GM18907 (cell line): ENCODE results near the gene ZNF236.

Experiments used
- ATAC-seq: cut with Tn5 transposase; IDR thresholded peaks from one replicate; pipeline ENCODE4 v1.9.1; 2021; ENCODE audit warnings: mild to moderate bottlenecking, moderate library complexity; ENCODE audit not compliant: unreplicated experiment

ZNF236 gene

GRCh38 chr18:76970770-76971559 lies 148.6 kb downstream of the ZNF236 start:
- ATAC-seq = no peak

- no peak for ATAC-seq
Observed at GRCh38 chr18:76972241-76972640, 149.9 kb downstream of the ZNF236 start.

- ATAC-seq = no peak
Observed at GRCh38 chr18:76972846-76973519, 150.6 kb downstream of the ZNF236 start.

- no peak for ATAC-seq
Observed at GRCh38 chr18:76973520-76974266, 151.3 kb downstream of the ZNF236 start.

- no peak for ATAC-seq
Observed at GRCh38 chr18:76974386-76974785, 152.0 kb downstream of the ZNF236 start.

GRCh38 chr18:76975577-76976110 lies 153.3 kb downstream of the ZNF236 start:
- no peak for ATAC-seq

- ATAC-seq = no peak
Observed at GRCh38 chr18:76977108-76977621, 154.8 kb downstream of the ZNF236 start.

GRCh38 chr18:76977684-76978232 lies 155.4 kb downstream of the ZNF236 start:
- no peak for ATAC-seq

- ATAC-seq = no peak
Observed at GRCh38 chr18:76978616-76979015, 156.3 kb downstream of the ZNF236 start.

- ATAC-seq = no peak
Observed at GRCh38 chr18:76979111-76979751, 156.9 kb downstream of the ZNF236 start.

- ATAC-seq = no peak
Observed at GRCh38 chr18:76979906-76980305, 157.5 kb downstream of the ZNF236 start.

GRCh38 chr18:76980663-76981395 lies 158.5 kb downstream of the ZNF236 start:
- peak; percentile 43 for ATAC-seq

- peak; percentile 59 for ATAC-seq
Observed at GRCh38 chr18:76981396-76981968, 159.1 kb downstream of the ZNF236 start.

GRCh38 chr18:76982038-76982437 lies 159.7 kb downstream of the ZNF236 start:
- ATAC-seq = no peak

GRCh38 chr18:76982841-76983583 lies 160.7 kb downstream of the ZNF236 start:
- ATAC-seq = peak; percentile 69

- no peak for ATAC-seq
Observed at GRCh38 chr18:76983613-76984051, 161.3 kb downstream of the ZNF236 start.

GRCh38 chr18:76984193-76985155 lies 162.1 kb downstream of the ZNF236 start:
- ATAC-seq = no peak
